Endodermal cell (in vitro differentiated cells): ENCODE data around the gene PLD5. TPM values are rescaled to one million over a fixed set of nuclear protein-coding genes. Genes with fewer than 3 reads are reported as not detected.
"Not testable (repeated sequence)": the region's sequence is repeated elsewhere in the genome, so short reads cannot be mapped to it uniquely, and the experiment has no call there.

ENCODE experiments used
- DNase-seq: peaks from one replicate; pipeline ENCODE4 v3.0.0-alpha.2; 2017
- H3K27ac ChIP-seq: 2 replicates; pipeline ENCODE4 v1.5.1; 2013; ENCODE audit warnings: mild to moderate bottlenecking, low read depth, low read length, moderate library complexity
- H3K27me3 ChIP-seq: 2 replicates; pipeline ENCODE4 v1.6.1; 2013; ENCODE audit warnings: mild to moderate bottlenecking, low read length, moderate library complexity; ENCODE audit not compliant: insufficient read depth, control insufficient read depth, poor library complexity, severe bottlenecking
- H3K36me3 ChIP-seq: 2 replicates; pipeline ENCODE4 v1.7.0; 2013; ENCODE audit warnings: mild to moderate bottlenecking, low read length, moderate library complexity; ENCODE audit not compliant: control insufficient read depth, insufficient read depth
- H3K4me1 ChIP-seq: one replicate; pipeline ENCODE4 v1.7.0; 2013; ENCODE audit warnings: low read length; ENCODE audit not compliant: control insufficient read depth, insufficient read depth
- H3K4me3 ChIP-seq: 2 replicates; pipeline ENCODE4 v1.5.1; 2013; ENCODE audit warnings: mild to moderate bottlenecking, low read length, moderate library complexity
- H3K9ac ChIP-seq: 2 replicates; pipeline ENCODE4 v1.6.1; 2013; ENCODE audit warnings: mild to moderate bottlenecking, low read length, moderate library complexity; ENCODE audit not compliant: poor library complexity, severe bottlenecking; ENCODE audit errors: extremely low read depth
- H3K9me3 ChIP-seq: 2 replicates; pipeline ENCODE4 v1.6.1; 2013; ENCODE audit warnings: mild to moderate bottlenecking, low read length, moderate library complexity; ENCODE audit not compliant: control insufficient read depth
- H3K27ac Mint-ChIP-seq: 2 replicates; pipeline ENCODE4 v1.8.0; 2020; ENCODE audit warnings: mixed read lengths
- H3K27me3 Mint-ChIP-seq: 2 replicates; pipeline ENCODE4 v1.8.0; 2021; ENCODE audit warnings: mild to moderate bottlenecking, mixed read lengths; ENCODE audit not compliant: insufficient read depth
- H3K36me3 Mint-ChIP-seq: 2 replicates; pipeline ENCODE4 v1.8.0; 2020; ENCODE audit warnings: low read depth, mixed read lengths
- H3K4me1 Mint-ChIP-seq: 2 replicates; pipeline ENCODE4 v1.8.0; 2020; ENCODE audit warnings: mixed read lengths
- H3K4me3 Mint-ChIP-seq: 2 replicates; pipeline ENCODE4 v1.8.0; 2020; ENCODE audit warnings: mild to moderate bottlenecking, moderate library complexity, mixed read lengths
- H3K9me3 Mint-ChIP-seq: 2 replicates; pipeline ENCODE4 v1.8.0; 2020; ENCODE audit warnings: mild to moderate bottlenecking, mixed read lengths
- WGBS, 2 experiments: methylation state at CpG; one replicate each; pipeline versions ENCODE4 v1.1.5 to v1.1.7; 2013; ENCODE audit warnings: missing lambda C conversion rate in 2 of 2, mixed read lengths in 1 of 2; ENCODE audit not compliant: insufficient coverage in 1 of 2, insufficient read length in 1 of 2; 5-methylcytosine and 5-hydroxymethylcytosine counted together
- total RNA-seq, 2 donors: library from RNA; stranded (reverse); fragmentation: NEBNext Ultra II Directional in 1 of 2; extraction: Animal tissue kit (Norgen Biotek cat#: 25700) in 1 of 2; gene quantifications; 2 replicates in 1 of 2; 3 replicates in 1 of 2; pipeline ENCODE4 v1.2.1, GENCODE V29; 2021

The PLD5 gene
- total RNA-seq, 2 donors from 2014 or later, result 0.66 to 2.7 TPM

GRCh38 chr1:242288067-242288466, 236.4 kb downstream of the PLD5 start:
- not testable (repeated sequence) for H3K36me3 Mint-ChIP-seq, H3K9me3 Mint-ChIP-seq, DNase-seq, H3K9me3 ChIP-seq, H3K27me3 Mint-ChIP-seq, H3K27ac ChIP-seq, H3K4me1 ChIP-seq, H3K27me3 ChIP-seq, H3K4me3 ChIP-seq, H3K9ac ChIP-seq, H3K4me3 Mint-ChIP-seq, H3K36me3 ChIP-seq, H3K4me1 Mint-ChIP-seq, H3K27ac Mint-ChIP-seq
- WGBS, 2 experiments, result 47 to 100% methylated on average over 1 to 2 of the region's 3 CpGs

DNA sequence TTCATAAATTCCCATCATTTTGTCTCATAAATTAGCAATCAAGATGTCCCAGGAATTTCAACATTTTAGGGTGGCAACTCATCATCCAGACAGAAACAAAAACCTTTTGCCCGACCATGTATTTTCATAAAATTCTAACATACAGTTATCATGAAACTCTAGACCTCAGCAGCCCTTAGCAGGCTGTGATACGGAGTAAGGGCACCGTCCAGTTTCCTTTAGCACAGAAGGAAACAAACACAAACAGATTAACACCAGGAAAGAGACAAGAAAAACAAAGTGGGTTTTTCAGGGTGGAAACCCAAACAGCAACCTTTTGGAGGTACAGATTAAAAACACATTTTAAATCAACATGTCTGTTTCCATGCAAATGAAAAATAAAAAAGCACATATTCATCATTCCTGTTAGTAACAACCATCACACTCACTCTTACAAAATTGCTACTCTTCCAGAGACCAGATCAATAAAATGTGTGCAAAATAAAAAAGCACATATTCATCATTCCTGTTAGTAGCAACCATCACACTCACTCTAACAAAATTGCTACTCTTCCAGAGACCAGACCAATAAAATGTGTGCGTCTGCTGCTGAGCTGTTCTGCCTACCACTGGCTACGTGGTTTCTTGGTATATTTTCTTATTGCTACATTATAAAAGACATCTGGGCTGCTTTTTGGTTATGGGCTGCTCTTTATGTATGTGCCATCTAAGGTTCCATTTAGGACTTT, 241.6 kb downstream of the PLD5 start:
- H3K9me3 ChIP-seq, H3K9ac ChIP-seq, H3K27ac Mint-ChIP-seq, H3K4me1 Mint-ChIP-seq, H3K9me3 Mint-ChIP-seq, H3K4me3 ChIP-seq, H3K4me1 ChIP-seq, H3K27me3 Mint-ChIP-seq, H3K36me3 Mint-ChIP-seq, H3K36me3 ChIP-seq, H3K27ac ChIP-seq, H3K4me3 Mint-ChIP-seq, H3K27me3 ChIP-seq, DNase-seq: not testable (repeated sequence)
- WGBS, 2 experiments, result 71% methylated on average over 3 of the region's 5 CpGs; no CpG with 5 or more reads in 1 of the 2 experiments

DNA sequence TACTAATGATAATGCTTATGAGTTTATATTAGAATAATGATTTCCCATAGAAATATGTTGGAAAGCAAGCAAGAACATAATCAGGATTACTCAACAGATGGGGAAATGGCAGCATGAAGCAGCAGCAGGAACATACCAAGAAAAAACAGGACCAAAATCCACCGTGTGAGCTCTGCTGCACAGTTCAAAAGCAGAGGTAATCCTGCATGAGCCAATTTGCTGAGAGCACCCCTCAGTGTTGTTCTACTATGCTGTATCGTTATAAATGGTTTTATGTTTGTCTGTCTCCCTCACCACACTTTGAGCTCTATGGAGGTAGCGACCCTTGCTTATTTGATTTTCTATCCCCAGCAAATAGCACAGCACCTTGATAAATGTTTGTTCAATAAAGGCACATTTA, 246.1 kb downstream of the PLD5 start:
- not testable (repeated sequence) for H3K9me3 Mint-ChIP-seq, H3K4me3 ChIP-seq

DNA sequence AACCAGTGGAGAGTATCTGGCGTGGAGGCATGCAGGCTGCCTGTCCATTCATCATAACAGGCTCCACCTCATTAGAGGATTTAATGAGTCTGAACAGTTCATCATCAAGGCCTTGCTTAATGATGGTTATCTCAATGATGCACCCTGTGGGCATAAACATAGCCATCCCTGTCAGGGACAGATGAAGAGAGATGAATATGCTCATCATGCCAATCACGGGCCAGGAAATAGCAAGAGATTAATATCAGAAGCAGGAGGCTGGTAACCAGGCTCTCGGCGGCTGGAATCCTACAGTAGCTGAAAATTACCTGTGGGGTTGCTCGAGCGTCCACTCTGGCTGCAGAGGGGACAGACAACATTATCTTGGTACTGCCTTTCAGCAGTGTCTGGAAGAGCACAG, 247.7 kb downstream of the PLD5 start:
- not testable (repeated sequence) for H3K9me3 ChIP-seq, H3K9me3 Mint-ChIP-seq, DNase-seq, H3K27ac ChIP-seq, H3K4me3 ChIP-seq, H3K36me3 ChIP-seq, H3K27ac Mint-ChIP-seq, H3K36me3 Mint-ChIP-seq, H3K4me3 Mint-ChIP-seq, H3K9ac ChIP-seq, H3K27me3 ChIP-seq, H3K4me1 Mint-ChIP-seq, H3K4me1 ChIP-seq, H3K27me3 Mint-ChIP-seq
- WGBS, 2 experiments, result 90 to 96% methylated on average over 4 to 6 of the region's 6 CpGs

More for the DNA sequence above, 246.1 kb downstream of the PLD5 start:
- H3K9me3 ChIP-seq, H3K4me1 ChIP-seq, H3K36me3 Mint-ChIP-seq, DNase-seq, H3K4me1 Mint-ChIP-seq, H3K27me3 ChIP-seq, H3K9ac ChIP-seq, H3K4me3 Mint-ChIP-seq, H3K36me3 ChIP-seq, H3K27ac ChIP-seq, H3K27me3 Mint-ChIP-seq, H3K27ac Mint-ChIP-seq: not testable (repeated sequence)
- 93 to 95% methylated on average over 2 to 3 of the region's 3 CpGs for WGBS, 2 experiments

GRCh38 chr1:242267004-242267403, 257.5 kb downstream of the PLD5 start:
- DNase-seq, H3K4me3 Mint-ChIP-seq, H3K36me3 Mint-ChIP-seq, H3K27me3 ChIP-seq, H3K9ac ChIP-seq, H3K27me3 Mint-ChIP-seq, H3K27ac Mint-ChIP-seq, H3K4me3 ChIP-seq, H3K4me1 ChIP-seq, H3K27ac ChIP-seq, H3K36me3 ChIP-seq, H3K9me3 Mint-ChIP-seq, H3K9me3 ChIP-seq, H3K4me1 Mint-ChIP-seq: not testable (repeated sequence)
- no CpG with 5 or more reads among the region's 2 CpGs for WGBS, 2 experiments

DNA sequence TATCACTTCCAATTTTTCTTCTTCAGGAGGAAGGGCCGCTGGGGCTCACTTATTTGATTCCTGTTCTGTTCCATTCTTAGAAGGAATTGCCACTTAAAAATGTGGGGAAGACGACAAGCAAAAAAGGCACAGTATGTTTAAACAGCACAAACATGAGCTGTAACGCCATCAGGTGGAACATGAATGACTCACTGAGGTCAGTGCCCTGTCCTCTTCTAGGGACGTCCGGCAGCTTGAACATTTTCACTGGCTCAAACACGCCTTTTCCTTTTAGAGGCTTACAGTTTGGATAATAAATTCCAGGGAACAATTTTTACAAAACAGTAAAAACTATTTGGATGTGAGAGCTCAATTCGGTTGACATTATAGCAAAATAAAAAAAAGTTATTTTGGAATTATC, 260.1 kb downstream of the PLD5 start:
- not testable (repeated sequence) for H3K4me1 Mint-ChIP-seq, H3K4me3 ChIP-seq, H3K9me3 Mint-ChIP-seq, H3K36me3 ChIP-seq, DNase-seq, H3K36me3 Mint-ChIP-seq, H3K9me3 ChIP-seq, H3K9ac ChIP-seq, H3K27me3 ChIP-seq, H3K27ac Mint-ChIP-seq, H3K27ac ChIP-seq, H3K4me1 ChIP-seq, H3K4me3 Mint-ChIP-seq, H3K27me3 Mint-ChIP-seq
- 88 to 93% methylated on average over 2 to 4 of the region's 7 CpGs for WGBS, 2 experiments
